H1 (cell line): ENCODE data around the gene TMUB1. TPM values are rescaled to one million over a fixed set of nuclear protein-coding genes. Genes with fewer than 3 reads are reported as not detected.

Experiments used
- CTCF ChIA-PET: fragments of 300-600 bp; sonication (Branson Sonifier 250); formaldehyde crosslinking; loops from one replicate; lab custom pipeline; 2021; ENCODE audit not compliant: partially characterized antibody; lab: Charles Lee
- POLR2A ChIA-PET: fragments of 300-600 bp; sonication (Branson Sonifier 250); formaldehyde crosslinking; loops from one replicate; lab custom pipeline; 2021; ENCODE audit warnings: inconsistent platforms; ENCODE audit not compliant: partially characterized antibody; lab: Charles Lee
- DNase-seq, 2 experiments: peaks; one replicate each; pipeline versions ENCODE4 v3.0.0 to v3.0.0-alpha.2; 2010 to 2022; ENCODE audit warnings: low spot score in 2 of 2, low read depth in 1 of 2, mixed read lengths in 1 of 2
- FAIRE-seq: peaks from 2 replicates; lab custom pipeline; 2011; peaks lifted over from hg19 to GRCh38; lab: Jason Lieb, UNC
- H2AFZ ChIP-seq: 2 replicates; pipeline ENCODE4 v1.8.1; 2012; ENCODE audit warnings: low read length, inconsistent platforms
- H2AK5ac ChIP-seq: 2 replicates; pipeline ENCODE4 v1.6.1; 2013; ENCODE audit warnings: low read depth, low read length
- H2BK120ac ChIP-seq: replicated peaks from 2 replicates; pipeline ENCODE3; 2013; ENCODE audit warnings: low read depth, low read length, inconsistent platforms
- H2BK12ac ChIP-seq: 2 replicates; pipeline ENCODE4 v1.6.1; 2013; ENCODE audit warnings: low read depth, low read length
- H2BK15ac ChIP-seq: 2 replicates; pipeline ENCODE4 v1.6.1; 2013; ENCODE audit warnings: low read length
- H2BK20ac ChIP-seq: 2 replicates; pipeline ENCODE4 v1.6.1; 2013; ENCODE audit warnings: low read length
- H2BK5ac ChIP-seq: 2 replicates; pipeline ENCODE4 v1.6.1; 2013; ENCODE audit warnings: low read depth, low read length
- H3K14ac ChIP-seq: 2 replicates; pipeline ENCODE4 v1.6.1; 2013; ENCODE audit warnings: inconsistent platforms; ENCODE audit not compliant: insufficient read length
- H3K18ac ChIP-seq: 2 replicates; pipeline ENCODE4 v1.6.1; 2013; ENCODE audit warnings: low read length; ENCODE audit errors: extremely low read depth
- H3K23ac ChIP-seq: 2 replicates; pipeline ENCODE4 v1.6.1; 2013; ENCODE audit warnings: inconsistent platforms; ENCODE audit not compliant: insufficient read length
- H3K23me2 ChIP-seq: 2 replicates; pipeline ENCODE4 v1.6.1; 2013; ENCODE audit warnings: low read depth, low read length
- H3K27ac ChIP-seq: 2 replicates; pipeline ENCODE4 v1.6.1; 2011; ENCODE audit warnings: low read depth, low read length, inconsistent platforms
- H3K27me3 ChIP-seq, 4 experiments: replicated peaks in 1 of 4; 1 replicate in 1 of 4; 2 replicates in 3 of 4; pipeline versions ENCODE4 v1.6.1 to v1.8.1; 2011 to 2013; ENCODE audit warnings: low read length in 3 of 4, mild to moderate bottlenecking in 3 of 4, inconsistent platforms in 2 of 4, mixed read lengths in 2 of 4, moderate library complexity in 1 of 4; ENCODE audit not compliant: control insufficient read depth in 3 of 4, insufficient read depth in 3 of 4; ENCODE audit errors: extremely low read depth in 1 of 4
- H3K36me3 ChIP-seq, 4 experiments: 2 replicates each; pipeline versions ENCODE4 v1.6.1 to v1.8.1; 2011 to 2013; ENCODE audit warnings: mild to moderate bottlenecking in 4 of 4, low read length in 3 of 4, moderate library complexity in 2 of 4, control low read depth in 1 of 4, inconsistent platforms in 1 of 4; ENCODE audit not compliant: insufficient read depth in 4 of 4, control insufficient read depth in 2 of 4
- H3K4ac ChIP-seq: replicated peaks from 2 replicates; pipeline ENCODE3; 2013; ENCODE audit warnings: low read length, low read depth, mixed read lengths, inconsistent platforms; ENCODE audit not compliant: insufficient read length
- H3K4me1 ChIP-seq, 4 experiments: replicated peaks in 1 of 4; 1 replicate in 1 of 4; 2 replicates in 3 of 4; pipeline versions ENCODE4 v1.6.1 to v1.8.1; 2011 to 2013; ENCODE audit warnings: low read length in 3 of 4, inconsistent platforms in 2 of 4, mixed read lengths in 1 of 4; ENCODE audit not compliant: insufficient read depth in 4 of 4, control insufficient read depth in 3 of 4
- H3K4me2 ChIP-seq, 2 experiments: 2 replicates each; pipeline versions ENCODE4 v1.6.1 to v1.8.1; 2011 to 2013; ENCODE audit warnings: low read depth in 2 of 2, low read length in 2 of 2, control low read depth in 1 of 2, inconsistent platforms in 1 of 2, mild to moderate bottlenecking in 1 of 2; ENCODE audit not compliant: insufficient read depth in 1 of 2
- H3K4me3 ChIP-seq, 4 experiments: fragments of 200-600, 300-600 bp in 1 of 4; sonication (generic), shearing (Covaris generic), sonication (Bioruptor Twin) in 1 of 4; 2 replicates each; pipeline versions ENCODE4 v1.5.1 to v1.8.1; 2011 to 2016; ENCODE audit warnings: low read length in 4 of 4, low read depth in 3 of 4, control low read depth in 2 of 4, inconsistent platforms in 2 of 4, mild to moderate bottlenecking in 2 of 4, mixed read lengths in 1 of 4, moderate library complexity in 1 of 4; ENCODE audit not compliant: insufficient read depth in 2 of 4; ENCODE audit errors: extremely low read depth in 1 of 4
- H3K56ac ChIP-seq: replicated peaks from 2 replicates; pipeline ENCODE3; 2013; ENCODE audit warnings: low read depth, mild to moderate bottlenecking, mixed read lengths, low read length, inconsistent platforms; ENCODE audit not compliant: insufficient read length
- H3K79me1 ChIP-seq: 2 replicates; pipeline ENCODE4 v1.6.1; 2013; ENCODE audit warnings: low read depth, low read length, control low read depth
- H3K79me2 ChIP-seq, 2 experiments: 2 replicates each; pipeline versions ENCODE4 v1.6.1 to v1.8.1; 2012 to 2013; ENCODE audit warnings: low read length in 2 of 2, mild to moderate bottlenecking in 2 of 2, inconsistent platforms in 1 of 2; ENCODE audit not compliant: insufficient read depth in 2 of 2, control insufficient read depth in 1 of 2
- H3K9ac ChIP-seq, 4 experiments: replicated peaks in 1 of 4; 1 replicate in 1 of 4; 2 replicates in 3 of 4; pipeline versions ENCODE4 v1.6.1 to v1.8.1; 2011 to 2013; ENCODE audit warnings: low read depth in 3 of 4, low read length in 3 of 4, control low read depth in 2 of 4, mild to moderate bottlenecking in 2 of 4, moderate library complexity in 2 of 4, inconsistent platforms in 1 of 4; ENCODE audit errors: extremely low read depth in 1 of 4
- H3K9me3 ChIP-seq, 2 experiments: 2 replicates each; pipeline versions ENCODE4 v1.6.1 to v1.8.1; 2012 to 2013; ENCODE audit warnings: mild to moderate bottlenecking in 2 of 2, moderate library complexity in 2 of 2, control low read depth in 1 of 2, inconsistent platforms in 1 of 2, low read depth in 1 of 2, low read length in 1 of 2, mixed read lengths in 1 of 2; ENCODE audit not compliant: insufficient read depth in 2 of 2
- H4K20me1 ChIP-seq, 2 experiments: replicated peaks in 1 of 2; 2 replicates each; pipeline versions ENCODE3 to v1.8.1; 2011 to 2013; ENCODE audit warnings: inconsistent platforms in 2 of 2, low read length in 2 of 2, mild to moderate bottlenecking in 1 of 2; ENCODE audit not compliant: insufficient read depth in 2 of 2, control insufficient read depth in 1 of 2
- H4K5ac ChIP-seq: 2 replicates; pipeline ENCODE4 v1.6.1; 2013; ENCODE audit warnings: low read length, low read depth, mixed read lengths, inconsistent platforms; ENCODE audit not compliant: insufficient read length
- H4K8ac ChIP-seq: 2 replicates; pipeline ENCODE4 v1.8.0; 2013; ENCODE audit warnings: mild to moderate bottlenecking, moderate library complexity, low read length, inconsistent platforms; ENCODE audit not compliant: insufficient read depth; ENCODE audit errors: extremely low read depth
- H4K91ac ChIP-seq: replicated peaks from 2 replicates; pipeline ENCODE3; 2013; ENCODE audit warnings: low read length, mixed read lengths, inconsistent platforms; ENCODE audit not compliant: insufficient read length
- CREB1 ChIP-seq: IDR thresholded peaks from 2 replicates; pipeline ENCODE4 v1.6.1; 2012; ENCODE audit warnings: inconsistent platforms
- CTCF ChIP-seq, 3 experiments: IDR thresholded peaks; 1 replicate in 2 of 3; 2 replicates in 1 of 3; pipeline versions ENCODE4 v1.5.1 to v1.6.1; 2011; ENCODE audit warnings: low read length in 3 of 3, mild to moderate bottlenecking in 3 of 3, inconsistent platforms in 2 of 3, low read depth in 1 of 3, moderate library complexity in 1 of 3; ENCODE audit not compliant: insufficient read depth in 1 of 3; ENCODE audit errors: control extremely low read depth in 1 of 3
- MAFK ChIP-seq: IDR thresholded peaks from 2 replicates; pipeline ENCODE4 v1.6.1; 2012; ENCODE audit warnings: low read depth, mild to moderate bottlenecking, improper control_type of control experiment, low read length
- RAD21 ChIP-seq, 2 experiments: IDR thresholded peaks in 1 of 2; conservative IDR thresholded peaks in 1 of 2; 2 replicates each; pipeline ENCODE4 v1.6.1; 2011; ENCODE audit warnings: low read depth in 2 of 2, low read length in 2 of 2, improper control_type of control experiment in 1 of 2, inconsistent platforms in 1 of 2, mild to moderate bottlenecking in 1 of 2, moderate library complexity in 1 of 2
- RBBP5 ChIP-seq: IDR thresholded peaks from 2 replicates; pipeline ENCODE4 v1.7.1; 2012; ENCODE audit warnings: low read depth, mild to moderate bottlenecking, inconsistent platforms, low read length, moderate library complexity, borderline replicate concordance
- SIN3A ChIP-seq, 2 experiments: IDR thresholded peaks in 1 of 2; conservative IDR thresholded peaks in 1 of 2; 2 replicates each; pipeline ENCODE4 v1.6.1; 2011 to 2012; ENCODE audit warnings: low read length in 2 of 2, improper control_type of control experiment in 1 of 2, low read depth in 1 of 2, mild to moderate bottlenecking in 1 of 2
- TEAD4 ChIP-seq: IDR thresholded peaks from 2 replicates; pipeline ENCODE4 v1.6.1; 2012; ENCODE audit warnings: low read depth, low read length, inconsistent platforms, mixed read lengths
- WGBS, 2 experiments: shearing (Covaris generic) in 1 of 2; methylation state at CpG; one replicate each; pipeline versions ENCODE4 v1.1.6 to v1.1.7; 2013 to 2015; ENCODE audit warnings: low lambda C conversion rate in 2 of 2, mixed read lengths in 2 of 2, inconsistent platforms in 1 of 2, low coverage in 1 of 2, missing lambda C conversion rate in 1 of 2; ENCODE audit not compliant: insufficient replicate concordance in 2 of 2, insufficient coverage in 1 of 2, insufficient read length in 1 of 2; ENCODE audit errors: extremely low coverage in 1 of 2, missing lambda C conversion rate in 1 of 2; 5-methylcytosine and 5-hydroxymethylcytosine counted together
- polyA plus RNA-seq, 7 experiments: library from polyadenylated mRNA; depleted of rRNA in 3 of 7; stranded (reverse) in 5 of 7; unstranded in 2 of 7; fragments of >200 nt in 5 of 7; fragments of 200-250 nt in 2 of 7; gene quantifications; 1 replicate in 5 of 7; 2 replicates in 1 of 7; 4 replicates in 1 of 7; pipeline versions ENCODE4 v1.2.1 to v1.2.3, GENCODE V29; 2011 to 2013; ENCODE audit warnings: missing spikeins in 2 of 7, mixed read lengths in 2 of 7
- total RNA-seq: library from RNA; stranded (reverse); fragmentation: NEBNext Ultra II Directional; extraction: Animal tissue kit (Norgen Biotek cat#: 25700); gene quantifications from 2 replicates; pipeline ENCODE4 v1.2.1, GENCODE V29; 2021

The TMUB1 gene
- total and polyA plus RNA-seq, 2 of the 8 experiments (the other 6 are each of a cell fraction or from before 2014, with no cell fraction given): 41.4 to 56.2 TPM

GRCh38 chr7:151056666-151057505 is 26.4 kb downstream of the TMUB1 start:
- Histone ChIP-seq H2AK5ac (peak overlapping the region; percentile 56; the same call in 1 of the 2 replicates), H3K79me1 (0 out of 2 replicates have a peak, but pooled peaks cover 3% of the 10 kb centered on the region), H2AFZ (no peak overlapping the region), H3K4ac (no peak overlapping the region), H3K23ac (no peak overlapping the region), H3K4me3 (peak overlapping the region; percentile 71 to 91 (median 86)), H3K27ac (no peak overlapping the region), H3K27me3 (peaks cover 0 to 16% (median 5%) of the 10 kb centered on the region in 4 experiments; a peak in 5 of 7 replicates), H2BK15ac (no peak overlapping the region), H3K4me2 (peak overlapping the region; percentile 86 to 98), H4K8ac (no peak overlapping the region; the same call in none of the 2 replicates), H2BK12ac (no peak overlapping the region), H4K91ac (no peak overlapping the region), H3K14ac (no peak overlapping the region), H3K23me2 (peaks cover 22% of the 10 kb centered on the region), H3K56ac (no peak overlapping the region), H2BK20ac (no peak overlapping the region), H4K5ac (no peak overlapping the region), H2BK5ac (no peak overlapping the region), H3K18ac (peak overlapping the region; percentile 38; the same call in 1 of the 2 replicates), H3K9me3 (no peaks in the 10 kb centered on the region), H3K79me2 (no peaks in the 10 kb centered on the region), H3K4me1 (peaks cover 9 to 38% (median 27%) of the 10 kb centered on the region in 4 experiments), H4K20me1 (peaks cover 0 to 10% of the 10 kb centered on the region in 2 experiments), H3K36me3 (no peaks in the 10 kb centered on the region), H2BK120ac (no peak overlapping the region), H3K9ac (no peak overlapping the region)
- FAIRE-seq (no peak), DNase-seq (no peak)
- CTCF ChIA-PET: interaction anchor here (0.8 to 9.7 kb wide), 17 partner anchors 8 to 82 kb away, joined by 3 to 88 read pairs (median 6); partner anchors contain the start of genes ABCB8 and FASTK
- POLR2A ChIA-PET: interaction anchor here (1.0 to 2.5 kb wide), 4 partner anchors 10 to 30 kb away, joined by 3 to 7 read pairs (median 5); partner anchors contain the start of gene ABCB8
- TF ChIP-seq CREB1 (0 out of 2 replicates have a peak, but pooled peaks have one; percentile 20), RAD21 (IDR thresholded peaks at IDR 0.05 in 1 of 2, conservative IDR thresholded peaks at IDR 0.05 in 1 of 2; ENCODE audit: low read depth in 2 of 2, low read length in 2 of 2) (peak in 1 of 2 experiments; percentile 9; a peak in 1 of 4 replicates), RBBP5 (no peak), SIN3A (conservative IDR thresholded peaks at IDR 0.05 in 1 of 2, IDR thresholded peaks at IDR 0.05 in 1 of 2; ENCODE audit: low read depth in 1 of 2, low read length in 2 of 2) (peak in 1 of 2 experiments; percentile 61; a peak in 2 of 4 replicates), MAFK (no peak), CTCF (IDR thresholded peaks at IDR 0.05; ENCODE audit: control extremely low read depth in 1 of 3, insufficient read depth in 1 of 3, low read depth in 1 of 3, low read length in 3 of 3) (peak in 2 of 3 experiments; percentile 23 to 33; a peak in 2 of 4 replicates), TEAD4 (no peak)
- 14% methylated on average over 19 of the region's 29 CpGs; no CpG with 5 or more reads in 1 of the 2 experiments for WGBS, 2 experiments
